ENCODE results near the gene TRPM3.

The TRPM3 gene

GRCh38 chr9:70893580-70894122 is 227.8 kb downstream of the TRPM3 start:
- DNase-seq (ENCODE audit: low read depth, low spot score), result no peak

- no peak for DNase-seq (ENCODE audit: low read depth, low spot score)
These were observed 232.9 kb downstream of the TRPM3 start for GRCh38 chr9:70888471-70888870.

- no peak for DNase-seq (ENCODE audit: low read depth, low spot score)
These were observed 233.6 kb downstream of the TRPM3 start for GRCh38 chr9:70887826-70888225.

- no peak for DNase-seq (ENCODE audit: low read depth, low spot score)
These were observed 237.2 kb downstream of the TRPM3 start for GRCh38 chr9:70883963-70884793.

GRCh38 chr9:70883056-70883455 is 238.4 kb downstream of the TRPM3 start:
- DNase-seq (ENCODE audit: low read depth, low spot score), result no peak

DNA sequence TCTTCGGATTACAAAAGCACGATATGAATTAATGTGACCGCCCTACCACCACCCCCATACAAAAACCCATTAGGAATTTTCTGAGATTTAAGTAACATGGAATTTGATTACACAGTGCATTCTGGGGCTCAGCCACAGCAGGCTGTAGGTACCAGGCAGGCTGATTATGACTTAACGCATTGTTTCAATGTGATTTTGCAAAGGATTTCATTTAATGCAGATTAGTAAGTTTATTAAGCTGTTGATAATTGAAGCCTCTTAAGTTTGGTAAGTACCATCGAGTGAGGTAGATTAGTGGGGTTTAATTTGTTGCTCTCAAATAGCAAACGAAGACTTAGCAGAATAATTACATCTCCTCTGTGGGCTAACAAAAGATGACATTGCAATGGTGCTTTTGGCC is 240.1 kb downstream of the TRPM3 start:
- DNase-seq (ENCODE audit: low read depth, low spot score), result no peak

DNA sequence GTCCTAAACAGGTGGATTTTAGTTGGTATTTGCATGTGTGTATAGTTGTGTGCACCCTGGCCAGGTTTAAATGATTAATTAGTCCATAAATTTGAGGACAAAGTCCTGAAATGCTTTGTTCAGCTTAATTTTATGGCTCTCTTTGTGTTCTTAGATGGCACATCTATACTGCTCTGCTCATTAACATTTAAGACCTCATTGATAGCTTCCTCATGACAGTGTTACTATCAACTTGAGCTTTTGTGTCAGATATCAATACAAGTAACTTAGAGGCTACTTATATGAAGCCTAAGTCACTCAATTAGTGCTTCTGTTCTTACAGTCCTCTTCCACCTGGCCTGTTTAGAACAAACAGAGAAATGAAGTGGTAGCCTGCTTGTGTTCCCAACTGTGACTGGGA is 240.9 kb downstream of the TRPM3 start:
- DNase-seq (ENCODE audit: low read depth, low spot score), result no peak

DNA sequence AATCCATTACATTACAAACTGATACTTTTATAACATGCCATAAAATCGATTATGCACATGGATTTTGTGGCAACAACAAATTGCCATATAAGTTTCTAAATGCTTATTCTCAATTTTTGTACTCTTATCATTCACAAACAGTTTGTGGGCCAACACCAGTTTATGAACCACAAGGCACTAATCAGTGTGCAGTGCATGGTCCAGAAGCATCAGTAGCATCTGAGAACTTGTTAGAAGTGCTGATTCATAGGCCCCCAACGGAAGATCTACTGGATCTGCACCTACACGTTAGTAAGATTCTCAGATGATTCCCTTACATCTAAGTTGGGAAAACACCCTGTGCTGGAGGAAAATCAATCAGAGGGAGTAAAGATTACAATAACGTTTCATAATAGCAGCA is 242.8 kb downstream of the TRPM3 start:
- no peak for DNase-seq (ENCODE audit: low read depth, low spot score)

DNA sequence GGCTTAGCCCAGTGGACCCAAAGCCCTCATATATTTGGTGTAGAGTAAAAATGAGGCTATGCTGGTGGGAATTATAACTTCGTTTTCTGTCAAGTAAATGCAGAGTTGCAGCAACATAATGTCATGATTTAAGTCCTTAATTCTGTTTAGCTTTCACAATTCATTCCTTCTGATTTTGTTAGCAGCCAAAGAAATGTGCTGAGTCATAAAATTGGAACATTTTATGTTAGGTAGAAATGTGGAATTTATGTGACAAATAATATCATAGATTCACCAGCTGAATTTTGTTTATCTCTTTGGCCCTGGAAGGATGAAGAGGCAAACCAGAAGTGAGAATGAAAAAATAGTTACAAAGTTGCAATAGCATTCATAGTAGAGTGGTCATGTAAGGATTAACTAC is 247.0 kb downstream of the TRPM3 start:
- DNase-seq (ENCODE audit: low read depth, low spot score), result no peak

DNA sequence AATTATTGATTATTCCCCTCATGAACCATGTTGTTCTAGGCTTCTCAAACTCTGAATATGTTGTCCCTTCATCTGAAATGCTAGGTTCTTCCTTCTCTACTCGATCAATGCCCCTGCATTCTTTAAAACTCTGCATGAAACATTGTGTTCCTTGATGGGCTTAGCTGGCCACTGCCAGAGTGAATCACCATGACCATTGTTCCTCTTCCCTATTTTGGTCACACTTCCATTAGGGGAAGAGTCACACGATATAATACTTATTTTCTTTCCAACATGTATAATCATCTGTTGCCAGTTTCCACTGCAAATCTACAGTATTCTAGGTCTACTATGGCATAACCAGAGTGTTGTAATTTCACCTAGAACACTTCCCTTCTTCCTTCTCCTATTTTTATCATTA is 247.9 kb downstream of the TRPM3 start:
- no peak for DNase-seq (ENCODE audit: low read depth, low spot score)

GRCh38 chr9:70868661-70869652 is 252.5 kb downstream of the TRPM3 start:
- DNase-seq (ENCODE audit: low read depth, low spot score), result no peak

GRCh38 chr9:70868041-70868440 is 253.4 kb downstream of the TRPM3 start:
- no peak for DNase-seq (ENCODE audit: low read depth, low spot score)

DNA sequence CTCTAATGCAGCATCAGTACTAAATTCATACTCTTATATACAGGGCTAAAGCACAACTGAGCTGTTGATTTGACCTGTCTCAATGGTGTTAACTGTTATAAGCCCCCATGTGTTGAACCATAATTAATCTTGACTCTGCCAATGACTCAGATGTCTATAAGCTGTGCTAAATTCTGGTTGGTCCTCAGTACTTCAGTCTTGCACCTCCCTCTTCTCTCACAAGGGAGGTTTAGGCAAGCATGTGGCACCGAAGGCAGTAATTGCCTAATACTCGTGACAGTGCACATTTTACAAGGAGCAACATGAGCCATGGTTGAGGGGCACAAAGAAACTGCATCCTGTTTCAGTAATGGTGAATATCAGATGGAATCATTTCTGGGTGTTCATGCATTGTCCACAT is 255.9 kb downstream of the TRPM3 start:
- DNase-seq (ENCODE audit: low read depth, low spot score), result no peak

GRCh38 chr9:70861797-70862196 is 259.6 kb downstream of the TRPM3 start:
- no peak for DNase-seq (ENCODE audit: low read depth, low spot score)

- no peak for DNase-seq (ENCODE audit: low read depth, low spot score)
These were observed 260.0 kb downstream of the TRPM3 start for GRCh38 chr9:70861376-70861775.

- DNase-seq (ENCODE audit: low read depth, low spot score), result no peak
These were observed 261.7 kb downstream of the TRPM3 start for GRCh38 chr9:70859694-70860093.

DNA sequence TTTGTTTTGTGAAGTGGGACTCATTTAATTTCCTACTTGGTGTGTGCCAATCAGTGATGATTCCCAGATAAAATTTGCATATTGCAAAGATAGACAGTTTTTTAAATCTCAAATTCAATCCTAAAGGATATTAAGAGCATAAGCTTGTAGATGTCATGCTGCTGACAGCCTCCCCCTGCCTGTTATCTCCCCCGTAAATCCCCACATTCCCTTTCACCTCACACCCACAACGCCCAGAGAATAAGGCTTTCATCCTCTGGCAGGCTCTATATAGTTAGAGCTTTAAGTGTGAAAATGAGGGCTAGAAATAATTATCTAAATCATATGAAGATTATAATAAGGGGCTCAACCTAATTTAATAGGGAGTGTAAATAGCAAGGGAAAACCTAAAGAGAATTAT is 265.0 kb downstream of the TRPM3 start:
- DNase-seq (ENCODE audit: low read depth, low spot score), result no peak

DNA sequence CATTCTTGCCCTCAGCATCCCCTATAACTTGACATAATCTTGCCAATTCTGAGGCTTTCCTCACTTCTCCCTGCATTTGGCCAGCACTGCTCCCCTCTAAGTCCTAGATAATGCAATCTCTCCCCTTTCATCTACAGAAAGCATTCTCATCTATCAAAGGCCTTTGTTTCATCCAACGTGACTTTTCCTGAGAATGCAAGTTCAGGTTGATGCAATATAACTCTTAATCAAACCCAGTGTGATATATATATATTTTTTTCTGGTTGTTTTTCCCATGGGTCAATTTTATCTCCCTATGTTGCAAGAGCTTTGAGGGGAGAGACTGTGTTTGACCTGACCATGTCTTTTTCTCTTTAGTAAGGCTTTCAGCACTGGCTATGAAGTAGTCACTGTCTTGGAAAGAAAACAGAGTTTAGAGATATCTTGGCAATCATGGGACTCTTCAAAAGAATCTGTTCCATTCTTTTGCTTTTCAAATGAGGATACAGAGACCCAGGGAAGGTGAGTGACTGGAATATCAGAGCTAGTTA is 268.6 kb downstream of the TRPM3 start:
- no peak for DNase-seq (ENCODE audit: low read depth, low spot score)

DNA sequence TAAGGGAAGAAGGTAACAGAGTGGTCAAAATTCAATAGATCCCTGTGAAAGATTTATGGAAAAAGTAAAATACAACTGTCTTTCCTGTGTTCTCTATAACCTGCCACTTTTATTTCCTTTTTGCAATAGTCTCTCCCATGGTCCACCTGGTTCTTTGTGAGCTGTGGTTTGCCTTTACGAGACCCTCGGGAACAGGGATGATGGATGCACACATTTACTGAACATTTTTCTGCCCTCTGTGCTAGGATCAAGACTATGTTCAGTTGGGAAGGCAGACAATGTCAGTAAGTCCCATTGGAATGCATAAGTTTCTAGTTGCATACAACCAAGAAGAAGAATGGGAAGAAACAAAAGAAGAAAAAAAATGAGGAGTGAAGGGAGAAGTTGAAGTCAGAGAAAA is 281.2 kb downstream of the TRPM3 start:
- no peak for DNase-seq (ENCODE audit: low read depth, low spot score)

GRCh38 chr9:70835323-70835722 is 286.1 kb downstream of the TRPM3 start:
- no peak for DNase-seq (ENCODE audit: low read depth, low spot score)

GRCh38 chr9:70832492-70832891 is 288.9 kb downstream of the TRPM3 start:
- DNase-seq (ENCODE audit: low read depth, low spot score), result no peak

DNA sequence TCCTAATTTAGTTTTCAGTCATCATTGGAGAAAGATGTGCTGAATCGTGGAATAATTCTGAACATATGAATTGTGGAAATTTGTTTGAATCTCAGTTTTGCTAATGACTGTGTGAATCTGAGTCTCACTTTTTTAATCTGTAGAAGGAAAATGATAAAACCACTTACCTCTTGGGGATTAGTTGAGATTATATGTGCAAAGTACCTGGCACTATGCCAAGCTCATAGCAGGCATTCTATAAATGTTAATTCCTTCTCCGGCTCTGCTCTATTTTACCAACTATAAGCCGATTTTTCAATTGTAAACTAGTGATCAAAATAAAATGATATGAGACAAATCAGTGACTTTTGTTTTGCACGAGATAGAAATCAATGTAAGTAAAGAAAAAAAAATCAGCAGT is 290.8 kb downstream of the TRPM3 start:
- no peak for DNase-seq (ENCODE audit: low read depth, low spot score)

Measured in iPS DF 19.7 (cell line).